ENCODE results near the gene AURKAIP1.

Gene AURKAIP1

GRCh38 chr1:1352786-1353388 lies 22.1 kb downstream of the AURKAIP1 start:
- DNase-seq: no peak
- intact Hi-C loops (cut with DNase I): no loop called here

DNA sequence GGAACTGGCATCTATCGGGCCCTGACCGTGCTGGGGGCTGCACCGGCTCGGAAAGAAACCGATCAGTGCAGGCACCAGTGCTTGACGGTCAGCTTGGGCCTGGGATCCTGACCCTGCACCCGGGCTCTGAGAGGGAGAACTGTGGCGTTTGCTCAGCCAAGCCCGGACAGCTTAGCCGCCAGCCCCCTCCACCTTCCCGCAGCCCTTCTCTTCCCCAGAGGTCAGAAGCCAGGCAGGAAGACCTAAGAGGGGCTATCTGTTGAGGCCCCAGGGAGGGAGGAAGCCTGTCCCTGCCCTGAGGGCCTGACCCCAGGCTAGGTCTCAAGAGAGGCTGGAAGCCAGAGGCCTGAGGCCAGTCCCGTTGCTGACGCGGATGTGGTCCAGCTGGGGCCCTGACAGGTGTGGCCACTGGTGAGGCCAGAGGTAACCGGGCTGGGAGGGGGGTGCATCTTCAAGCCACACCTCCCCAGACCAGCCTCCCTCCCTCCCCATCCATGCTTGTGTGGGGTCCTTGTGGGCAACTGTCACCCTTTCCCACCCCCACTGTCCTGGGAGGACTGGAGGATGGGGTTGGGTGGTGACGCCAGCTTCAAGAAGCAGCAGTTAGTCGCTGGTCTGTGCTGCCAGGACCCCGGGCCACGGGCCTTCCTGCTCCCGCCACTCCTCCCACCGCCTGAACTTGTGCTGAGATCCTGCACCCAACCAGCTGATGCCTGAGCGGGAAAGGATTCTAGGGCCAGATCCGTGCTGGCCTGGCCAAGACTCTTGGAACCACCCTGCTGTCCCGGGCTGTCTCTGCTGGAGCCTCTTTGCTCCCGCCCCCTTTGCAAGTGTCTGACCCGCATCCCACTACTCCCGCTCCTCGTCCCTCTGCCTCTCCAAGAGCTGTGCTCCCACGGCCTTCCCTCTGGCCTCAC lies 23.2 kb downstream of the AURKAIP1 start:
- DNase-seq: no peak
- intact Hi-C loops (cut with DNase I): no loop called here

- DNase-seq: peak in 8 of 10 donors; percentile 41 to 94 (median 50)
- intact Hi-C loops (cut with DNase I): loop anchor here (1.0 kb wide), 1 partner anchor 41 kb away; the partner anchor contains the start of gene PUSL1
Measured at GRCh38 chr1:1349256-1350012, 25.6 kb downstream of the AURKAIP1 start, which contains the start of gene DVL1. Gene DVL1 (minus strand): TSS chr1:1349418. CDS start chr1:1349065, 353 bp downstream.

DNA sequence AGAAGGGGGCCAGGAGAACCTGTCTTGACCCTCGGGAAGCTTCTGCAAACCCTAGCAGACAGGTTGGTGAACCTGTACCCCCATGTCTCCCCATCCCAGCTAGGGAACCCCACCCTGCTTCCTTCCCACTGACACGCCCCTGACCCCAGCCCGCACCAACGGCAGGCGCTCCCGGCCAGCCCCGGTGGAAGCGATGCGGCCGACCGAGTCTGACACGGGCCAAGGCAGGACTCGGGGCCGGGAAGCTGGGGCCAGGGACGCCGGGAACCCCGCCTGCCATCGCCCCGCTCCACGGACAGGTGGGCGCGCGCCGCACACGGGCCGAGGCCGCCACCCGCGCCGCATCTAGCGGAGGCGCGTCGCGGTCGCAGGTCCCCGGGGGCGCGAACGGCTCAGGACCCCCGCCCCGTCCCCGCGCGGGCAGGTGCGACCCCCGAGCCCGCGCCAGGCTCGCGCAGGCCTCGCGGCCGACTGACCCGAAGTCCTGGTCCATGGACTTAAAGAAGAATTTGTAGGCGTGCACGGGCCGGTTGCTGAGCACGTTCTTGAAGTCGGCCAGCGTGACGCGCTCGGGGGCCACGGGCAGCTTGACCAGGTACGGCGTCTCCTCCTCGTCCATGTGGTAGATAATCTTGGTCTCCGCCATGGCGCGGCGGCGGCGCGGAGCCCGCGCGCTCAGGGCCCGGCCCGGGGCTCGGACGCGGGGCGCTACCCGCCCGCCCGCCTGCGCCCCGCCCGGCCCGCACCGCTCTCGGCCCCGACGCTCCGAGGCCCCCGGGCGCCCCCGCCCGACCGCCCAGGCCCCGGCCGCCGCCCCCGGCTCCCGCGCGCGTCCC lies 26.4 kb downstream of the AURKAIP1 start:
- intact Hi-C loops (cut with DNase I): loop anchor here (1.0 kb wide), 1 partner anchor 40 kb away; the partner anchor contains the start of gene PUSL1
- DNase-seq: no peak

DNA sequence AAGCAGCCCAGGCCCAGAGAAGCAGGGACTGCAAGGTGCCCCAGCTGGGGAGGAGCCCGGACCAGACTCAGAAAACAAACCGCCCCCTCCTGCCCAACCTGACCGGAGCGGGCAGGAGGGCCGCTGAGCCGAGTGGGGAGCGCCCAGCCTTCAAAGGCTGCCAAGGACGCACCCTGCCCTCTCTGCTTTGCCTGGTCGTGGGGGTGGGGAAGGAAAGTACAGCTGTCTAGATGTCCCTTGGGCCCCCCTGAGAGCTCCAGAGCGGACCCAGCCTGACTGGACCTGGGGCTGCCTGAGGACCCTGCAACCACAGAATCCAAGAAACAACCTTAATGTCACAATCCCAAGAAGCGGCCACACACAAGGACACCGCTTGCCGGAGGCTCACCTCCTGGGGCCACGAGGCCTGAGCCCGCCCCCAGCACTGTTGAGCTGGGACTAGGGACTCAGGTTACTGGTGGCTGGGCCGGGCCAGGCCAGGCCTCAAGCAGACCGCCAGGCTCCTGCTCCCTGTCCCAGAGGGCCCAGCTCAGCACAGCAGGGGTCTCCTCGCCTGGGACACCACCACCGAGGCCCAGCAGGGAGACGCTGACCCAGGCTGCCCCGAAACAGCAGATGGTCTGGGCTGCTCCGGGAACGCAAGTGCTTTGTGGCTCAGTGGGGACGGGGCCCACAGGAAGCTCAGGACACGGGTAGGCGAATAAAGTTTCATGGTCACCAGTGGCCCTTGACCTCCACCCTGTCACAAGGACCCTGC lies 27.2 kb downstream of the AURKAIP1 start:
- no peak for DNase-seq
- intact Hi-C loops (cut with DNase I): no loop called here

GRCh38 chr1:1347026-1347595 lies 27.9 kb downstream of the AURKAIP1 start:
- no peak for DNase-seq
- intact Hi-C loops (cut with DNase I): no loop called here

DNA sequence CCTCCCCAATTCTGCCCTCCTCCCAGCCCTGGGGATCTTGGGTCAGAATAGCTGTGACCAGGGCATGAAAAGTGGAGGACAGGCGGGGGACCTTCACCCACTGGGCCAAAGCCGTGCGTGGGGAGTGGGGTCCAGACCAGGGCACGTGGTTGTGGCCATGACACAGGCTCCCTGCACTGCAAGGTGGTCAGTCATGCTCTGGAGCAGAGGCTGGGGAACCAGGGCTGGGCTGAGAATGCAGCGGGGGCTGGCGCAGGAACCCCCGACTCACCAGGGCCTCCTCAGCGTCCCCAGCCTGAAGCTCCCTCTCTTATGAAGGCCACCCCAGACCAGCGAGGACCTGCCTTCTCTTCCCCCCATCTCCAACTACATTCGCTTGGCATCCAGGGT lies 28.5 kb downstream of the AURKAIP1 start:
- intact Hi-C loops (cut with DNase I): no loop called here
- no peak for DNase-seq

DNA sequence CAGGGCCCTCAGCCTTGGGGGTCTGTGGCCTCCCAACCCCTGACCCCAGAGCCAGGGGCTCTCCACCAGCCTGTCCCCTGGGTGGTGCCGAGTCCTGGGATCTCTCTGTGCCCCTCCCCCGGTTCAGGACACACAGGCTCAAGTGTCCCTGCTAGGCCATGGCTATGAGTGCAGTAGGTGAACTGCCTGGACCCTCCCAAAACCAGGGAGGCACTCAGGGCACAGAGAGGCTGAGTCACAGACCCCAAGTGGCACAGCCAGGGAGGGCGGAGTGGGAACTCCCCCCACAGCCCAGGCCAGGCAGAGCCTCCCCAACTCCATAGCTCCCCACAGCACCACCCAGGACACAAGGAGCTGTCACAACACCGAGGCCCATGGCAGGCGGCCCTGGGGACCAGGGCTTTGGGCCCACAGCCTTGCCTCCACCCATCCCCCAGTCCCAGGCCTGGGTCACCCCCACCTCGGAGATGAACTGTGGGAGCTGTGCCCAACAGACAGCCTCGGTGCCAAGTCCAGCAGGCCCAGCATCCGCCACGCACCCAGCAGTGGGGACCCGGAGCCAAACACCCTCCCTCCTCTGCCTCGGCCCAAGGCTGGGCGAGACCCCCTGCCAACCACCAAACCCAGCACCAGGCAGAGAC lies 29.0 kb downstream of the AURKAIP1 start:
- intact Hi-C loops (cut with DNase I): no loop called here
- peak in 1 of 10 donors; percentile 42 for DNase-seq

DNA sequence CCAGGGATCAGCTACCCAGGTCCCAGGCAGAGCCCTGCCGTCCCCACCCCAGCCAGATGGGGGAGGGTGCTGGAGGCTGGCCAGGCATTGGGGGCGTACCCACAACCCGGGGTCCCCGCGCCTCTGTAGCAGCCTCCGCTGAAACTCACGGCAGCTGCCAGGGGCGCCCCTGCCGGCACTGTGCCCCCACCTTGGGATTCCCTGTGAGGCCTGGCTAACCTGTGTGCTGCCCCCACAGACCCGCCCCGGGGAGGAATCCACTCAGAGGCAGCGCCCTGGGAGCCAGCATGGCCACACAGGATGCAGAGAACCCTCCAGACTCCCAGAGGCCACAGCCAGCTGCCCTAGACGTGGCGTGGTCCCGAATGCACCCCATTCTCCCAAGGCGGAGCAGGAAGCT lies 29.6 kb downstream of the AURKAIP1 start:
- intact Hi-C loops (cut with DNase I): no loop called here

GRCh38 chr1:1344655-1345361 lies 30.2 kb downstream of the AURKAIP1 start:
- intact Hi-C loops (cut with DNase I): no loop called here
- DNase-seq: no peak

More for the DNA sequence above, 29.6 kb downstream of the AURKAIP1 start:
- DNase-seq: no peak

DNA sequence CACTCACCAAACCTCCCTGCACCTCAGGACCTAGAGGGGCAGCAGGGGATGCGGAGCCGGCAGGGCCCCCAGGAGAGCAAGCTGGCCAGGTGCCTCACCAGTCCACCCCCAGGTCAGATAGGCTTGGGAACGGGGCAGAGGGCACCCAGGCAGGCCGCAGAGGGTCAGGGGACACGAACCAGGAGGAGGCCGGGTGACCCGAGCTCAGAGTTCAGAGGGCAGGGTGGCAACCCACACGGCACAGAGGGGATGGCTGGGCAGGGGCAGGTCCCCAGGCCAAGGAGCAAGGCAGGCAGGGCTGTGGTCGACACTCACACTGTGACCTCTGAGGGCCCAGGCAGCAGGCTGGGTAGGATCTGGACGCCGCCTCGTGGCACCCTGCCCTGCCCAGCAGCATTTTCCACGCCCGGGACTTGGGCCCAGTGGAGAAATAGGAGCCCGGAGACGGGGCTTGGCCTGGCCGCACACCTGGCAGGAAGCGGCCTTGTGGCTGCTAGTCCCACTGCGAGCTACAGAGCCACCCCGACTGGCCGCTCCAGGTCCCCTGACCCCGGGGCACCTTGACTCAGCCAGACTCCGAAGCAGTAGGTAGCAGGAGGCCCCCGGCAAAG lies 31.1 kb downstream of the AURKAIP1 start:
- intact Hi-C loops (cut with DNase I): no loop called here
- DNase-seq: no peak

- DNase-seq: no peak
- intact Hi-C loops (cut with DNase I): no loop called here
Measured at GRCh38 chr1:1342584-1343115, 32.4 kb downstream of the AURKAIP1 start.

GRCh38 chr1:1342061-1342562 lies 32.9 kb downstream of the AURKAIP1 start:
- DNase-seq: no peak
- intact Hi-C loops (cut with DNase I): no loop called here

GRCh38 chr1:1341549-1342021 lies 33.4 kb downstream of the AURKAIP1 start:
- DNase-seq: no peak
- intact Hi-C loops (cut with DNase I): no loop called here

DNA sequence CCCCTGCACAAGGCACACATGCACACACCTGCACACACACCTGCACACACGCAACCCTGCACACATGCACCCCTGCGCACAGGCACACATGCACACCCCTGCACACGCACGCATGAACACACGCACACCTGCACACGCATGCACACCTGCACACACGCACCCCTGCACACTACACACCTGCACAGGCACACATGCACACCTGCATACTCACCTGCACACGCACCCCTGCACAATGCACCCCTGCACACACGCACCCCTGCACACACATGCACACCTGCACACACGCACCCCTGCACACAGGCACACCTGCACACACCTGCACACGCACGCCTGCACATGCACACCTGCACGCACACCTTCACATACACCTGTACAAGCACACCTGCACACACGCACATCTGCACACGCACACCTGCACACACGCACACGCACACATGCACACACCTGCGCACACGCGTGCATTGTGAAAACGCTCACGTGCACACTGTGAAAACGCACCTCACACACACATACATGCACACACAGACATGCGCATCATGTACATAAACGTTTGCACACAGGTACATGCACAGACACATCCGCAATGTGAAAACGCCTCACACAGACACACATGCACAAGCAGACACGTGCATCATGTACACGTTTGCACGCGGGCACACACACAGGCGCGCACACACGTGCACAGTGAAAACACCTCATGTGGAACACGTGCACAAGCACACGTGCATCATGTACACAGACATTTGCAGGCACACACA lies 34.0 kb downstream of the AURKAIP1 start:
- DNase-seq: no peak
- intact Hi-C loops (cut with DNase I): no loop called here

GRCh38 chr1:1340185-1340584 lies 34.8 kb downstream of the AURKAIP1 start:
- intact Hi-C loops (cut with DNase I): no loop called here
- DNase-seq: no peak

Measured in posterior cingulate gyrus (tissue), 11 donors.